ENCODE data around the gene PLAU. TPM values are rescaled to one million over a fixed set of nuclear protein-coding genes. Genes with fewer than 3 reads are reported as not detected.
"Not testable (repeated sequence)": the region's sequence is repeated elsewhere in the genome, so short reads cannot be mapped to it uniquely, and the experiment has no call there.

Gene PLAU
- total and polyA plus RNA-seq, 8 donors, result 5.5 to 39.5 (median 9.9) TPM; not detected in 1

DNA sequence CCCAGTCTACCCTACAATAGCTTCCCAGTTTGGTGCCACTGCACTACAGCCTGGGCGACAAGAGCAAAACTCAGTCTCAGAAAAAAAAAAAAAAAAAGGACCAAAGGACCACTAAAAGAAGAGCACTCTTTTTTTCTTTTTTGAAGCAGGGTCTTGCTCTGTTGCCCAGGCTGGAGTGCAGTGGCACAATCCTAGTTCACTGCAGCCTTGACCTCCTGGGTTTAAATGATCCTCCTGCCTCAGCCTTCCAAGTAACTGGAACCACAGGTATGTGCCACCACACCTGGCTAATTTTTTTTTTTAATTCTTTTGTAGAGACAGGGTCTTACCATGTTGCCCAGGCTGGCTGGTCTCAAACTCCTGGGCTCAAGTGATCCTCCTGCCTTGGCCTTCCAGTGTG lies 14.0 kb downstream of the PLAU start:
- H3K4me1 ChIP-seq, result peaks cover 0 to 5% (median 2%) of the 10 kb centered on the region in 4 donors
- no peaks in the 10 kb centered on the region for H3K9me3 ChIP-seq
- no peak overlapping the region for H3K27ac ChIP-seq
- no peak overlapping the region for H3K4me3 ChIP-seq
- DNase-seq, result no peak
- 62 to 100% (median 95%) methylated on average over 1 of the region's 1 CpG for WGBS, 5 donors
- no peak for TF ChIP-seq POLR2A (IDR thresholded peaks at IDR 0.05)
- TF ChIP-seq, protein P1, sequence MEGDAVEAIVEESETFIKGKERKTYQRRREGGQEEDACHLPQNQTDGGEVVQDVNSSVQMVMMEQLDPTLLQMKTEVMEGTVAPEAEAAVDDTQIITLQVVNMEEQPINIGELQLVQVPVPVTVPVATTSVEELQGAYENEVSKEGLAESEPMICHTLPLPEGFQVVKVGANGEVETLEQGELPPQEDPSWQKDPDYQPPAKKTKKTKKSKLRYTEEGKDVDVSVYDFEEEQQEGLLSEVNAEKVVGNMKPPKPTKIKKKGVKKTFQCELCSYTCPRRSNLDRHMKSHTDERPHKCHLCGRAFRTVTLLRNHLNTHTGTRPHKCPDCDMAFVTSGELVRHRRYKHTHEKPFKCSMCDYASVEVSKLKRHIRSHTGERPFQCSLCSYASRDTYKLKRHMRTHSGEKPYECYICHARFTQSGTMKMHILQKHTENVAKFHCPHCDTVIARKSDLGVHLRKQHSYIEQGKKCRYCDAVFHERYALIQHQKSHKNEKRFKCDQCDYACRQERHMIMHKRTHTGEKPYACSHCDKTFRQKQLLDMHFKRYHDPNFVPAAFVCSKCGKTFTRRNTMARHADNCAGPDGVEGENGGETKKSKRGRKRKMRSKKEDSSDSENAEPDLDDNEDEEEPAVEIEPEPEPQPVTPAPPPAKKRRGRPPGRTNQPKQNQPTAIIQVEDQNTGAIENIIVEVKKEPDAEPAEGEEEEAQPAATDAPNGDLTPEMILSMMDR (IDR thresholded peaks at IDR 0.05), result no peak
- TF ChIP-seq EP300 (IDR thresholded peaks at IDR 0.05), result no peak
- TF ChIP-seq POLR2AphosphoS5 (IDR thresholded peaks at IDR 0.05), result no peak
- intact Hi-C loops (cut with DNase I; ENCODE audit: low total_unique reads), result no loop called here
- no peaks in the 10 kb centered on the region for H3K36me3 ChIP-seq
- no peaks in the 10 kb centered on the region for H3K27me3 ChIP-seq

DNA sequence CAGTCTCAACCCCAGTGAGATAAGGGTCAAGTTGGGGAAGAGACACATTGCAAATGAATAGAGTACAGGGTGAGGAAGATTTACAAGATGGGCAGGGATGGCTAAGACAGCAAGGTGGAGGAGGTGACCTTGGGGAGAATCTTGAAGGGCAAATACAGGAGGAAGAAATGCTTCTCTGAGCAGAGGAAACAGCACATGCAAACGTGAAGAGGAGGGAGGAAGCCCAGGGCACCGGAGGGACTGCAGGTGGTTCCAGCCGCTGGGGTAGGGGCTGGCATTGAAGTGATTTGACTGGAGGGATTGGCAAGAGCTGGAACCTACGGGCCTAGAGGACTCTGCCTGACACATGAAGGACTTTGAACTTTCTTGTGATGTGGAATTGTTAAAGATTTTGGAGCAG lies 14.6 kb downstream of the PLAU start:
- no peak overlapping the region for H3K4me3 ChIP-seq
- H3K27me3 ChIP-seq, result no peaks in the 10 kb centered on the region
- no peaks in the 10 kb centered on the region for H3K36me3 ChIP-seq
- H3K27ac ChIP-seq, result no peak overlapping the region
- DNase-seq, result no peak
- WGBS, 5 donors, result 66 to 73% (median 68%) methylated on average over 4 of the region's 4 CpGs
- no peak for TF ChIP-seq POLR2A (IDR thresholded peaks at IDR 0.05)
- TF ChIP-seq, protein P1 (IDR thresholded peaks at IDR 0.05), result no peak
- no peak for TF ChIP-seq POLR2AphosphoS5 (IDR thresholded peaks at IDR 0.05)
- TF ChIP-seq EP300 (IDR thresholded peaks at IDR 0.05), result no peak
- H3K4me1 ChIP-seq, result no peaks in the 10 kb centered on the region
- H3K9me3 ChIP-seq, result no peaks in the 10 kb centered on the region
- intact Hi-C loops (cut with DNase I; ENCODE audit: low total_unique reads), result no loop called here

DNA sequence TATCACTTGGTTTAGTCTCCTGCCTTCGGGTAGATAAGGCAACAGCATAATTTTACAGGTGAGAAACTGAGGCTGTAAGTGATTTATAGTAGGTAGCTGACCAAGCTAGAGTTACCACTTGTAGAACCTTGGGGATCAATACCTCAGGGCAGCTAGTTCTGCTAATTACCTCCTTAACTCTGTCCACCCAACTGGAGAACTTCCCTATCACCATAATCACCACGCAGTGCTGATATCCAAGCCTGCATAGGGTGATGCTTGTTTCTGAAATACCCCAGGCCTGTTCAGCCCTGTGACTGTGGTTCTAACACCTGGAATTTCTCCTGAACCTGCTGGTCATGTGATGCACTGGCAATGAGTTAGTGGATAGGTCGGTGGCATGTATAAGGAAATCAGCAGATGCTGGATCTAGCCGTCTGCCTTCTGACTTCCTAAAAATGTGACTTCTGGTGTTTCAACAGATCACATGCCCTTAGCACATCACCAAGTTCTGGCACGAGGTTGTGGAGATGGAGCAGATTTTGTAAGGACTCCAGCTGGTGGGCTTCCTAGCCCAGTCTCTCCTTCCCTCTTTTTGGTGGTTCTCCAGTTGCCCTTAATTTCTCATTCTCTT lies 15.3 kb downstream of the PLAU start:
- Histone ChIP-seq H3K4me1 (no peaks in the 10 kb centered on the region), H3K36me3 (no peaks in the 10 kb centered on the region), H3K4me3 (no peak overlapping the region), H3K27ac (no peak overlapping the region), H3K9me3 (no peaks in the 10 kb centered on the region), H3K27me3 (no peaks in the 10 kb centered on the region)
- WGBS, 5 donors, result 70 to 81% (median 78%) methylated on average over 5 of the region's 5 CpGs
- TF ChIP-seq POLR2A (IDR thresholded peaks at IDR 0.05) (no peak), POLR2AphosphoS5 (IDR thresholded peaks at IDR 0.05) (no peak), EP300 (IDR thresholded peaks at IDR 0.05) (no peak)
- TF ChIP-seq, protein P1 (IDR thresholded peaks at IDR 0.05), result no peak
- intact Hi-C loops (cut with DNase I; ENCODE audit: low total_unique reads), result no loop called here
- DNase-seq, result no peak

DNA sequence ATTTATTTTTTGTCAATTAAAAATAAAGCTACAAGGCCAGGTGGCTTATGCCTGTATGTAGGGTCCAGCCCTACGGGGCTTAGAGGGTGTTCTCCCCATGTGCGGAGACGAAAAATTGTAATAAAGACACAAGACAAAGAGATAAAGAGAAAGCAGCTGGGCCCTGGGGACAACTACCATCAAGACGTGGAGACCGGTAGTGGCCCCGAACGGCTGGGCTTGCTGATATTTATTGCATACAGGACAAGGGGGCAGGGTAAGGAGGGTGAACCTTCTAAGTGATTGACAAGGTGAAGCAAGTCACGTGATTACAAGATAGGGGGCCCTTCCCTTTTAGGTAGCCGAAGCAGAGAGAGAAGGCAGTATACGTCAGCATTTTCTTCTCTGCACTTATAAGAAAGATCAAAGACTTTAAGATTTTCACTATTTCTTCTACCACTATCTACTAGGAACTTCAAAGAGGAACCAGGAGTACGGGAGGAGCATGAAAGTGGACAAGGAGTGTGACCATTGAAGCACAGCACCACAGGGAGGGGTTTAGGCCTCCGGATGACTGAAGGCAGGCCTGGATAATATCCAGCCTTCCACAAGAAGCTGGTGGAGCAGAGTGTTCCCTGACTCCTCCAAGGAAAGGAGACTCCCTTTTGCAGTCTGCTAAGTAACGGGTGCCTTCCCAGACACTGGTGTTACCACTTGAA lies 19.8 kb downstream of the PLAU start:
- intact Hi-C loops (cut with DNase I; ENCODE audit: low total_unique reads); H3K36me3 ChIP-seq; DNase-seq; H3K9me3 ChIP-seq; H3K27me3 ChIP-seq; H3K27ac ChIP-seq; H3K4me3 ChIP-seq: not testable (repeated sequence)
- 78 to 85% (median 81%) methylated on average over 12 to 13 of the region's 13 CpGs for WGBS, 5 donors
- peaks cover 0 to 12% (median 3%) of the 10 kb centered on the region in 4 donors for H3K4me1 ChIP-seq

All from stomach (tissue), 9 donors.